A673 (cell line): ENCODE data around the gene CACNA2D4. TPM values are rescaled to one million over a fixed set of nuclear protein-coding genes. Genes with fewer than 3 reads are reported as not detected.

Source experiments
- BruUV-seq: library from RNA; stranded (reverse); fragments of 400-500 nt; replicated peaks from 2 replicates; lab custom pipeline; 2021; lab: Mats Ljungman, UMichigan
- CTCF ChIA-PET: fragments of 300-600 bp; sonication (Branson Sonifier 250); formaldehyde crosslinking; loops from one replicate; lab custom pipeline; 2022; ENCODE audit warnings: antibody characterized with exemption; lab: Charles Lee
- POLR2A ChIA-PET: fragments of 300-600 bp; sonication (Branson Sonifier 250); formaldehyde crosslinking; loops from one replicate; lab custom pipeline; 2022; ENCODE audit warnings: antibody characterized with exemption; ENCODE audit not compliant: low non-redundant PET; lab: Charles Lee
- DNase-seq: peaks from one replicate; pipeline ENCODE4 v3.0.0-alpha.2; 2015; ENCODE audit warnings: low spot score
- H3K27ac ChIP-seq: fragments of 200-600 bp; sonication (generic); 2 replicates; pipeline ENCODE4 v1.5.1; 2016; ENCODE audit warnings: mixed run types, low read depth, mild to moderate bottlenecking, mixed read lengths, antibody characterized with exemption, low read length; ENCODE audit not compliant: poor library complexity, severe bottlenecking
- H3K27me3 ChIP-seq: fragments of 200-600 bp; sonication (generic); replicated peaks from 2 replicates; pipeline ENCODE4 v1.6.1; 2017; ENCODE audit warnings: mixed run types, low read depth, mild to moderate bottlenecking, mixed read lengths, antibody characterized with exemption, low read length; ENCODE audit not compliant: insufficient read depth, poor library complexity
- H3K36me3 ChIP-seq: fragments of 200-600 bp; sonication (generic); 2 replicates; pipeline ENCODE4 v1.6.1; 2016; ENCODE audit warnings: mixed run types, mild to moderate bottlenecking, mixed read lengths, antibody characterized with exemption, low read length; ENCODE audit not compliant: insufficient read depth, poor library complexity, severe bottlenecking
- H3K4me1 ChIP-seq: fragments of 200-600 bp; sonication (generic); 2 replicates; pipeline ENCODE4 v1.6.1; 2017; ENCODE audit warnings: mixed run types, mild to moderate bottlenecking, mixed read lengths, antibody characterized with exemption, low read length; ENCODE audit not compliant: insufficient read depth, poor library complexity, severe bottlenecking
- H3K4me3 ChIP-seq: fragments of 200-600 bp; sonication (generic); 2 replicates; pipeline ENCODE4 v1.5.1; 2016; ENCODE audit warnings: low read depth, mixed run types, mild to moderate bottlenecking, mixed read lengths, low read length; ENCODE audit not compliant: poor library complexity, severe bottlenecking
- H3K9me3 ChIP-seq: fragments of 200-600 bp; sonication (generic); 2 replicates; pipeline ENCODE4 v1.6.1; 2016; ENCODE audit warnings: mixed run types, low read depth, mild to moderate bottlenecking, mixed read lengths, antibody characterized with exemption, low read length; ENCODE audit not compliant: poor library complexity, severe bottlenecking
- EZH2 ChIP-seq: fragments of 200-600 bp; sonication (generic); IDR thresholded peaks from 2 replicates; pipeline ENCODE4 v1.6.1; 2017; ENCODE audit warnings: borderline replicate concordance, low read depth, mild to moderate bottlenecking, mixed read lengths, antibody characterized with exemption, low read length; ENCODE audit not compliant: poor library complexity, severe bottlenecking
- intact Hi-C: fragments of 100-400 bp; cut with micrococcal nuclease; formaldehyde crosslinking; loops from one replicate; pipeline ENCODE4 v1.10.0; 2022; ENCODE audit not compliant: unreplicated experiment
- total RNA-seq: library from RNA; stranded (reverse); gene quantifications from 2 replicates; pipeline ENCODE4 v1.2.3, GENCODE V29; 2021
- TF ChIP-seq, protein P1 (sequence below): fragments of 300-800, 200-600 bp; sonication (generic); conservative IDR thresholded peaks from 2 replicates; pipeline ENCODE4 v1.5.1; 2017; ENCODE audit warnings: low read depth, mild to moderate bottlenecking, antibody characterized with exemption, low read length, moderate library complexity, mixed read lengths

CACNA2D4 gene
- total RNA-seq, 1 experiment from 2014 or later = 0.41 TPM

DNA sequence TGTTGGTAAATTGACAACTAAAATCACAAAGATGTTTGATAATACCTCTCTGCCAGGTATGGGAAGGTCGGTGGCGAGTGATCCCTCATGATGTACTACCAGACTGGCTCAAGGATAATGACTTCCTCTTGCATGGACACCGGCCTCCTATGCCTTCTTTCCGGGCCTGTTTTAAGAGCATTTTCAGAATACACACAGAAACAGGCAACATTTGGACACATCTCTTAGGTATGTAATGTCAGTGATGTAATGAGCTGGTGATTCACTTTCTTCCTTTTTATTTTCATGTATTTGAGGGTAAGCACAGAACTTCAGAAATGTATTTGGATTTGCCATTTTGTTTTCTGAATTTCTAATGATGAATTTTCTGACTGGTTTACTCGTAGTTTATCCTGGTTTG is 140.7 kb downstream of the CACNA2D4 start:
- H3K27ac ChIP-seq = no peak overlapping the region
- CTCF ChIA-PET = no interaction called here
- peaks cover 19% of the 10 kb centered on the region for H3K36me3 ChIP-seq
- TF ChIP-seq, protein P1, sequence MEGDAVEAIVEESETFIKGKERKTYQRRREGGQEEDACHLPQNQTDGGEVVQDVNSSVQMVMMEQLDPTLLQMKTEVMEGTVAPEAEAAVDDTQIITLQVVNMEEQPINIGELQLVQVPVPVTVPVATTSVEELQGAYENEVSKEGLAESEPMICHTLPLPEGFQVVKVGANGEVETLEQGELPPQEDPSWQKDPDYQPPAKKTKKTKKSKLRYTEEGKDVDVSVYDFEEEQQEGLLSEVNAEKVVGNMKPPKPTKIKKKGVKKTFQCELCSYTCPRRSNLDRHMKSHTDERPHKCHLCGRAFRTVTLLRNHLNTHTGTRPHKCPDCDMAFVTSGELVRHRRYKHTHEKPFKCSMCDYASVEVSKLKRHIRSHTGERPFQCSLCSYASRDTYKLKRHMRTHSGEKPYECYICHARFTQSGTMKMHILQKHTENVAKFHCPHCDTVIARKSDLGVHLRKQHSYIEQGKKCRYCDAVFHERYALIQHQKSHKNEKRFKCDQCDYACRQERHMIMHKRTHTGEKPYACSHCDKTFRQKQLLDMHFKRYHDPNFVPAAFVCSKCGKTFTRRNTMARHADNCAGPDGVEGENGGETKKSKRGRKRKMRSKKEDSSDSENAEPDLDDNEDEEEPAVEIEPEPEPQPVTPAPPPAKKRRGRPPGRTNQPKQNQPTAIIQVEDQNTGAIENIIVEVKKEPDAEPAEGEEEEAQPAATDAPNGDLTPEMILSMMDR = no peak
- no peak for TF ChIP-seq EZH2
- H3K4me3 ChIP-seq = no peak overlapping the region
- intact Hi-C loops = no loop called here
- H3K9me3 ChIP-seq = no peaks in the 10 kb centered on the region
- peaks cover 26% of the 10 kb centered on the region for H3K4me1 ChIP-seq
- no TSS peak for BruUV-seq
- no peak for DNase-seq
- H3K27me3 ChIP-seq = no peaks in the 10 kb centered on the region
- POLR2A ChIA-PET = no interaction called here

DNA sequence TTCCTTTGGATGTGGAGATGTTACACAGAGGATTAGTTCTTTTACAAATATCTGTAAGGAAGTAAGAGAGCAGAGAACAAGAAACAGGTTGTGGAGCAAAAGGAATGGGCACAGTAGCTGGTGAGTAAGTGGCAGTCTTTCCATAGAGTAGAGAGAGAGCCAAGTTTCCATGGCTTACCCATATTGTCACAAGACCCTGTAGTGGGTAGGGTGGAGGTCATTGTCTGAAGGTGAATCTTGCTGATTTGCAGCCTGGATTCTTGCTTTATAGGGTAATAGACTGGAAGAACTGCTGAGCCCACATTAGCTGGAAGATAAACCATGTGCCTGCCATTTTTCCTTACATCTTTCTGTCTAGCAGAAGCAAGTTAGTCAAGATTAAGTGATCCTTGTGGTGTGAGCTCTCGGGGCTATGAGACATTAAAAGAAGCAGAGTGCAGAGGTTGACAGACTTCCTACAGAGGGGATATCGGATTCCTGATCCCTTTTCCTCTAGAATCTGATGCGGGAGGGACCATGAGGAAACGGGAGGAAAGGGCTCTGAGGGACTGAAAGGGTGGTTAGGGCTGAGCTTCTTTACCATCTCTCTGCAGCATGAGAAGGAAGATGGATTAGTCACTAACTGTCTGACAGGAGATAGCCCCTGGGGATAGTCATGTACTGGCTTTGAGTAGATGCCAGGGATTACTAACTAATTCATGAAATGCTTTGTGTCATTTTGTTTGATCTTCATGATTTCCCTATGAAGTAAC is 142.1 kb downstream of the CACNA2D4 start:
- POLR2A ChIA-PET = interaction anchor here (0.6 kb wide), 1 partner anchor 85 kb away, joined by 3 read pairs; no protein-coding TSS in a partner anchor
- no TSS peak for BruUV-seq
- Histone ChIP-seq H3K9me3 (no peaks in the 10 kb centered on the region), H3K36me3 (peaks cover 21% of the 10 kb centered on the region), H3K4me3 (no peak overlapping the region), H3K27me3 (no peaks in the 10 kb centered on the region), H3K27ac (no peak overlapping the region), H3K4me1 (peaks cover 26% of the 10 kb centered on the region)
- CTCF ChIA-PET = interaction anchor here (1.2 kb wide), 1 partner anchor 15 kb away, joined by 8 read pairs; no protein-coding TSS in a partner anchor
- intact Hi-C loops = no loop called here
- TF ChIP-seq, protein P1 = no peak
- TF ChIP-seq EZH2 = no peak
- peak; percentile 89 for DNase-seq

DNA sequence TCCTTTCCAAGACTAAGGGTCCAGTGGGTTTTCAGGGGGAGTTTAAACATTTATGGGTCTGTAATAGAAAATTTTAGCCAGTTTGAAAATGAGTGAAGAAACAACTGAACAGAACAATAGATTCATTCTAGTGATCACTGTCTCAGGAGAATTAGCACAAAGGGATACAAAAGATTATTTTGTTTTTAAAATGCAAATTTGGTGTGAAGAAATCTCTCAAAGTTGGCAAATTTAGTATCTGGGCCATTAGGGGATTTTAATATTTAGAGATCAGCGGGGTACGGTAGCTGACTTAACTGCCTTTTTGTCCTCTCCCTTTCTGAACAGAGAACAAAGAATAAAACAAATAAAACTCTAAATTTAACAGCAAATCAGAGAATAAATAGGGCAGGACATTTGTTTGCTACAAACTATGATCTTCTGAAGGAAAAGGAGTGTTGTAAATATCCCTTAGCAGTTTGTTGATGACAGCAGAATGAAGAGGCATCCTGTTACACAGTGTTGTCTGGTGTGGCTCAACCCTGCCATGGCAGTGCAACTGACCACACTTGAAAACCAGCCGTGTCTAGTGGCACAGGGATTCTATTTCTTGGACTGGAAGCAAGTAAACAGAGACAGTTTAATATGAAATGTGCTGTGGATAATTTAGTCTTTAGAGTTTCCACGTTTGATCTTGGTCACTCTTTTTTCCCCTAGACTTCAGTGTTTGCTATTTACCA is 144.4 kb downstream of the CACNA2D4 start:
- Histone ChIP-seq H3K9me3 (no peaks in the 10 kb centered on the region), H3K4me1 (peaks cover 26% of the 10 kb centered on the region), H3K36me3 (peaks cover 11% of the 10 kb centered on the region), H3K4me3 (no peak overlapping the region), H3K27ac (no peak overlapping the region), H3K27me3 (no peaks in the 10 kb centered on the region)
- TF ChIP-seq, protein P1 = no peak
- TF ChIP-seq EZH2 = no peak
- ChIA-PET CTCF (no interaction called here), POLR2A (no interaction called here)
- BruUV-seq = TSS peak; percentile 11
- no peak for DNase-seq
- intact Hi-C loops = no loop called here
